WERI-Rb-1 (cell line): ENCODE measurements around the gene TMEM234.

Experiments
- DNase-seq: peaks from one replicate; pipeline ENCODE4 v3.0.0-alpha.2; 2020
- H3K27ac ChIP-seq: fragments of 250-450 bp; sonication (Bioruptor Pico); 2 replicates; pipeline ENCODE4 v1.5.1; 2020; ENCODE audit warnings: mild to moderate bottlenecking, moderate library complexity
- H3K27me3 ChIP-seq: fragments of 250-450 bp; sonication (Bioruptor Pico); 2 replicates; pipeline ENCODE4 v1.5.1; 2021; ENCODE audit warnings: mild to moderate bottlenecking, low read depth, moderate library complexity; ENCODE audit not compliant: insufficient read depth, severe bottlenecking
- H3K36me3 ChIP-seq: fragments of 250-450 bp; sonication (Bioruptor Pico); 2 replicates; pipeline ENCODE4 v1.5.1; 2020; ENCODE audit warnings: mild to moderate bottlenecking, moderate library complexity
- H3K4me3 ChIP-seq: 2 replicates; pipeline ENCODE4 v1.5.1; 2011; ENCODE audit warnings: low read depth, mild to moderate bottlenecking, control low read depth, low read length
- H3K9me3 ChIP-seq: fragments of 250-450 bp; sonication (Bioruptor Pico); 2 replicates; pipeline ENCODE4 v1.5.1; 2021; ENCODE audit warnings: mild to moderate bottlenecking, moderate library complexity; ENCODE audit not compliant: severe bottlenecking
- CTCF ChIP-seq: IDR thresholded peaks from 2 replicates; pipeline ENCODE4 v1.5.1; 2011; ENCODE audit warnings: low read depth, mild to moderate bottlenecking, control low read depth, inconsistent platforms, low read length

Gene TMEM234

GRCh38 chr1:32220746-32221580 is 1.2 kb downstream of the TMEM234 start:
- Histone ChIP-seq H3K27me3 (no peaks in the 10 kb centered on the region), H3K9me3 (no peaks in the 10 kb centered on the region), H3K4me3 (peak overlapping the region; percentile 93), H3K27ac (0 out of 2 replicates have a peak overlapping the region, but pooled peaks have one; percentile 16), H3K36me3 (peaks cover 33% of the 10 kb centered on the region)
- DNase-seq = no peak
- no peak for TF ChIP-seq CTCF

- no peak for DNase-seq
- TF ChIP-seq CTCF = no peak
- no peak overlapping the region for H3K4me3 ChIP-seq
- no peak overlapping the region for H3K27ac ChIP-seq
- H3K9me3 ChIP-seq = no peaks in the 10 kb centered on the region
- no peaks in the 10 kb centered on the region for H3K27me3 ChIP-seq
- peaks cover 19% of the 10 kb centered on the region for H3K36me3 ChIP-seq
Measured at GRCh38 chr1:32219022-32219421, 3.1 kb downstream of the TMEM234 start.

GRCh38 chr1:32216566-32216965 is 5.6 kb downstream of the TMEM234 start:
- H3K27ac ChIP-seq = no peak overlapping the region
- peaks cover 10% of the 10 kb centered on the region for H3K36me3 ChIP-seq
- no peaks in the 10 kb centered on the region for H3K27me3 ChIP-seq
- no peak for DNase-seq
- H3K9me3 ChIP-seq = no peaks in the 10 kb centered on the region
- H3K4me3 ChIP-seq = no peak overlapping the region
- TF ChIP-seq CTCF = no peak

GRCh38 chr1:32215629-32216480 is 6.3 kb downstream of the TMEM234 start:
- H3K9me3 ChIP-seq = no peaks in the 10 kb centered on the region
- TF ChIP-seq CTCF = peak; percentile 85
- DNase-seq = peak; percentile 78
- peaks cover 10% of the 10 kb centered on the region for H3K36me3 ChIP-seq
- no peak overlapping the region for H3K27ac ChIP-seq
- H3K27me3 ChIP-seq = no peaks in the 10 kb centered on the region
- no peak overlapping the region for H3K4me3 ChIP-seq

- no peaks in the 10 kb centered on the region for H3K27me3 ChIP-seq
- H3K4me3 ChIP-seq = no peak within 1 kb of the TSS
- TF ChIP-seq CTCF = no peak
- H3K9me3 ChIP-seq = no peaks in the 10 kb centered on the region
- H3K36me3 ChIP-seq = peaks cover 18% of the 10 kb centered on the region
- H3K27ac ChIP-seq = no peak within 1 kb of the TSS
- peak; percentile 42 for DNase-seq
Measured at GRCh38 chr1:32208891-32209328, 13.2 kb downstream of the TMEM234 start, which contains the start of gene DCDC2B. TSS of gene DCDC2B (plus strand) at chr1:32209089. CDS start at chr1:32209094, 5 bp downstream.
